Measurements from ENCODE around the gene UGT8.
"Not testable (repeated sequence)": the region's sequence is repeated elsewhere in the genome, so short reads cannot be mapped to it uniquely, and the experiment has no call there.

UGT8 gene, protein sequence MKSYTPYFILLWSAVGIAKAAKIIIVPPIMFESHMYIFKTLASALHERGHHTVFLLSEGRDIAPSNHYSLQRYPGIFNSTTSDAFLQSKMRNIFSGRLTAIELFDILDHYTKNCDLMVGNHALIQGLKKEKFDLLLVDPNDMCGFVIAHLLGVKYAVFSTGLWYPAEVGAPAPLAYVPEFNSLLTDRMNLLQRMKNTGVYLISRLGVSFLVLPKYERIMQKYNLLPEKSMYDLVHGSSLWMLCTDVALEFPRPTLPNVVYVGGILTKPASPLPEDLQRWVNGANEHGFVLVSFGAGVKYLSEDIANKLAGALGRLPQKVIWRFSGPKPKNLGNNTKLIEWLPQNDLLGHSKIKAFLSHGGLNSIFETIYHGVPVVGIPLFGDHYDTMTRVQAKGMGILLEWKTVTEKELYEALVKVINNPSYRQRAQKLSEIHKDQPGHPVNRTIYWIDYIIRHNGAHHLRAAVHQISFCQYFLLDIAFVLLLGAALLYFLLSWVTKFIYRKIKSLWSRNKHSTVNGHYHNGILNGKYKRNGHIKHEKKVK

DNA sequence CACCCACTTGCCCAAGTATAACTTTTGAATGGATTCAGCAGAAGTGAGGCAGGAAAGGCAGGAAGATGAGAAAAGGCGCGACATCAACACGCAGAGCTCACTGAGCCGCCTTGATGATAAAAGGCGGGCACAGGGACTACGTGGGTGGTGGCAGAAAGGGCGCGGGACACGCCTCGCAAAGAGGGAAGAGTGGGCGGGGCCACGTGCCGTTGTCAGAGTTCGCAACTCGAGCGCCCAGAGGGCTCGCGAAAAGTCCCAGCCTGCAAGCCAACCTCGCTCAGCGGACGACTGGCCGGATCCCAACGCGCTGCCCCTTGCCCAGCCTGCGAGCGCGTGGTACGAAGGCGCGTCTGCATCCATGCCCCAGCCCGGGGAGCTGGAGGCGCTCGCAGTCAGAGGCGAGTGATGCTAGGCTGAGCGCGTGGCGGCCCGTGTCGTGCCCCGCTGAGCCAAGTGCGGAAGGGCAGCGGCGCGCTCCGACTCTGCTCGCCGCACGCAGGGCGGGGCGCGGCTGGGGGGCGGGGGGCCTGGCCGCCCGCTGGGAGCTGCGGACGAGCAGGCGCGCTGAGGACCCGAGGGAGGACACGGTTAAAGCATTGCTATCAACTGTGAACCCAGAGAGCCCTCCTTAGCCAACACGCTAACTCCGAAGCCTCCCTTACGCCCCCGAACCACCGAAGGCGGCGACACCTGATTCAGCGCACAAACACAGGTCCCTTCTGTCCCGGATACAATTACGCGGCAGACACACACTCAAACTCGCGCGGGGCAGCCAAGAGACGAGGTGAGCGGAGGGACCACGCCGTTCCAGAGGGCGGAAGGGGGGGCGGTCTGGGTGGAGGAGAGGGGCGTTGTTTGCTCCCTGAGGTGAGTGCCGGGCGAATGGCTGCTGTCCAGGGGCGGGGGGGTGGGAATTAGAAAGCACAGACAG lies at the start of gene UGT8:
TSS of gene UGT8 (plus strand) at position 617 of the 931 bp plus-strand sequence. CDS start 24,074 bp downstream, outside the sequence.
- DNase-seq (ENCODE audit: low spot score), result peak; percentile 86

DNA sequence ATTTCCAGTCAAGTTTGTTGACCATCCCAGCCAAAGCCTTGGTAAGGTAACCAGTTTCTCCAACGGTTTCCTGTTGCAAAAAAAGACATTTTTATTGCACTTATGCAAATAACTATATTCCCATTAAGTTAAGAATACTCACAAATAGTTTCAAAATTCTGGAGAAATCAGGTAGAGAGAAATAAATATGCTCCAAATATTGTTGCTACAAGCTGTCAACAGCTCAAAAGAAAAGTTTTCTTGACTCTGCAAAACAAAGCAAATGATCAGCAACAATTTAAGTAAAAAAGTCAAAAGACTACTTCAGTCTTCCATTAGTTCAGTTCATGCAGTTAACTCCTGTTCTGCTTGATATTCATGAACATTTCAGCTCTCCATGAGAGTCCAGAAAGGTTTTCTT lies 49.0 kb upstream of the UGT8 start:
- no peak for DNase-seq (ENCODE audit: low spot score)

DNA sequence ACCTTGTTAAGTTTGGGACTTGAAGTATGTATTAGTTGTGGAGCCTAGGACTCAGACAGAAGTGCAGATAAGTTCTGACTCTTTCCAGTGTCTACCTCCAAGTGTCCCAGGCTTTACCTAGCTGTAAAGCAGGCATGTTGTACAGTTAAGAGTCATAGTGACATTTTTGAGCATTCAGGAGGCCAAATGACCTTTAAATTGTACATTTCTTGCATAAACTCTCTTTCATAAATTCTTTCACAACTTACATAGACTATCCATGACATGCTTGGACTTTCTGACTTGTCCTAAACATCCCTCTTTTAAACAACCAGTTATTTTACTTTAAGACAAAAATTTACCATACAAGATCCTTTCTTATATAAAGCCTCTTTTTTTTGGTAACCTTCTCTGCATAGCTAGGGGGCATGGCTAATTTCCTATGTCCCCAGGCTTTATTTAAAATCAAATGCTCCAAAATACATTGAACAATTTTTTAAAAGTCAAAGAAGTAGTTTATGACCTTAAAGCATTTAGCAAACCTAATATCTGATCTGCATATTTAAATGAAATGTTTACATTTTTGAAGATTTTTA lies 40.1 kb upstream of the UGT8 start:
- DNase-seq (ENCODE audit: low spot score), result no peak

DNA sequence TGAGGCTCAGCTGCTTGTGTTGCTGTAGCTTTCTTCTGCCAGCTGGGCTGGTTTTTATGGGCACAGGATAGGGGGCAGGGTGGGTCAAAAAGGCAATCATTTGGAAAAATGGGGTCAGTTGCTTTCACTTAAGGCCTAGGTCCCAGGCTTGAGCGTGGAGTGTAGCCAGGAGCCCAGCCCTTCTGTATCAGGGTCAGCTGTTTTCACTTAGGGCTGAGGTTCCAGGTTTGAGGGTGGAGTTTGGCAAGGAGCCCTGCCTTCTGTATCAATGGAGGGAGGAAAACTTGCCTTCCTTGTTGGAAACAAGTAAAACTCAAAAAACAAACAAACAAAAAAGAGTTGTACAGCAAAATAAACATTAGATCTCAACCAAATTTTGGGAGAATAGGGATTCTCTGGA lies 37.0 kb upstream of the UGT8 start:
- no peak for DNase-seq (ENCODE audit: low spot score)

- no peak for DNase-seq (ENCODE audit: low spot score)
Measured at GRCh38 chr4:114562176-114562904, 36.3 kb upstream of the UGT8 start.

DNA sequence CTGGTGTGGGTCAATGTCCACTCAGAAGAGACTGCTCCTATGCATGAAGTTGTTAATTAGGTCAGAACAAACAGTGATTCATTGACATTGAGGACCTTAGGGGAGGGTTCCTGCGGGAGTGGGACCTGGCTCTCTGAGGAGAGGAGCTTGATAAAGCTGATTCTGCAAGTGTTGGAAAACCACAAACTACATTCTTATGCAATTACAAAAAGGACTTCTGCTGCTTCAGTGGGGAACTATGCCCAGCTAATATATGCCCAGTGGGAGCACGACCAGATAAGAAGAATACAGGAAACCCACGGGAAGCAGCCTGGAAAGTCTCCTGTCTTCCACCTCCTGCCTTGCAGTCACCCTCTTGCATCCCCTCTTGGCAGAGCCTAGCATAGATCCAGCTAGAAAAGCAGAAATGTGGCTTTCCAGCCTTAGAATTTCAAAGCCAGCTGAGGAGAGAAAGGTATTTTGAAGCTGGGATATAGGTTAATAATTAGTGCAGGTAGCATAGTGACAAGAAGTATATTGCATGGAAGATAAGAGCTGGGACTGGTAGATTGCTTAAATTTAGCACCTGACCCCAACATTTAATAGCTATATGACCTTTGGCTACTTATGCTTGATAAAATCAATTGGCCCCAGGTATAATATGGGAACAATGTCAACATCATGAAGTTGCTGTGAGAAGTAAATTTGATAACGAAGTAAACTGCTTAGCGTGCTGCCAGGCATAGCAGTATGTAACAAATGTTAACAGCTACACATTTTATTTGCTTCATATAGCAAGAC lies 34.9 kb upstream of the UGT8 start:
- no peak for DNase-seq (ENCODE audit: low spot score)

GRCh38 chr4:114577386-114577785 lies 21.2 kb upstream of the UGT8 start:
- DNase-seq (ENCODE audit: low spot score), result no peak

- DNase-seq (ENCODE audit: low spot score), result no peak
Measured at GRCh38 chr4:114582621-114583020, 16.0 kb upstream of the UGT8 start.

GRCh38 chr4:114588305-114588704 lies 10.3 kb upstream of the UGT8 start:
- no peak for DNase-seq (ENCODE audit: low spot score)

GRCh38 chr4:114590360-114590759 lies 8.2 kb upstream of the UGT8 start:
- DNase-seq (ENCODE audit: low spot score), result not testable (repeated sequence)

GRCh38 chr4:114593526-114593925 lies 5.1 kb upstream of the UGT8 start:
- DNase-seq (ENCODE audit: low spot score), result no peak

- no peak for DNase-seq (ENCODE audit: low spot score)
Measured at GRCh38 chr4:114595207-114595606, 3.4 kb upstream of the UGT8 start.

GRCh38 chr4:114595921-114596320 lies 2.7 kb upstream of the UGT8 start:
- no peak for DNase-seq (ENCODE audit: low spot score)

DNA sequence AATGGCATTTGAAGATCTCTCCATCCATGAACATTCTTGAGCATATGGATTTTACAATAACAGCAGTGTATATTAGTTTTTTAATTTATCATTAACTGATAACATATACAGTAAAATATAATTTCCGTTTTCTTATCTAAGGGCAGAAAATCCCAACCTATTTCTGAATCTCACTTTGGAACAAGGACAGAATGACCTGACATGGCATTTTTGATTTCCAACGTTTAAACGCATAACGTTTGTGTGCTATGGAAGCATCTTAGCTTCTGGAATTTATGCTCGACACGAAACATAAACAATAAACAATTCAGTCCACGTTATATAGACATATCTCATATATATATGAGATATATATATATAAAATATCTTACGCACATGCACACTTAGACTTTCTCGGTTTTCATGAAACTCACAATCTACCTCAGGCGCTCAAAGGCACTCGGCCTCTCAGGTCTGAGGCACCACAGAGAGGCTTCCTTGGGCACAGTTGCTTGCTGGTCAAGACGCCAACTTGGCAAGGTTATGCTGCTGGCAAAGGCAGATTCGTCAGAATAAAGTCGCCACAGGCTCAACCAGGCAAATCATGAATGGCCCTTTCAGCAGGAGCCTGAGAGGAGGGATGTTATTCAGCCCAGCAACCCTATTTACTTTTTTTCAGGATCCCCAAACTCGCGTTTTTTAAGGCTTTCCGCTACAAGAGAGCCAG lies 1.0 kb upstream of the UGT8 start:
- DNase-seq (ENCODE audit: low spot score), result peak; percentile 81

GRCh38 chr4:114599231-114599902 lies 760 bp downstream of the UGT8 start:
- DNase-seq (ENCODE audit: low spot score), result peak; percentile 22

DNA sequence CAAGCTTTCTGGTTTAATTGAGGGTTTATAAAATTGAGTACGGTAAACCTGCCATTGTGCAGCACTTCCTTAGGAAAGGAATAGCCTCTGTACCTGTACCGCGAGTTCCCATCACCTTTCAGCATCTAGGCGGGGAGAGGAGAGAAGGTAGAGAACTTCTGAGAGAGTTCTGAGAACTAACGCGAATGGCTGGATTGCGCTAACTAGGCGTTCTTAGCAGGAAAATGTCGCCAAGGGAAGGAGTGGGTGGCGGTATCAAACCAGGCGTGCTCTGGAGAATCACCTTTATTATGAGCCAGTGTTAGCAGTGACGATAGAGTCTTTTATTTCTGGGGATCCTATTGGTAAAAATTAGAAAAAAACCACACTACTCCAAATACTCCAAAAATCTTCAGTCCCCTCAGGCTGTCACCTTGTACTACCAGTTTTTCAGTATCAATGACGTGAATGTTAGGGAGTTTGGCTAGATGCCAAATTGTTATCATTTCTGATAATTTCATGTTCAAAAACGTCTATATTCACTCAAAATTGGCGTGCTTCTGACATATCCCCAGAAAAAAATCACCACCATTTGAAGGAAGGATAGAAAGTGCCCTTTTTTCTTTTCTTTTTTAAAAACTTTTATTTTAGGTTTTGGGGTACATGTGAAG lies 1.4 kb downstream of the UGT8 start:
- peak; percentile 22 for DNase-seq (ENCODE audit: low spot score)

DNA sequence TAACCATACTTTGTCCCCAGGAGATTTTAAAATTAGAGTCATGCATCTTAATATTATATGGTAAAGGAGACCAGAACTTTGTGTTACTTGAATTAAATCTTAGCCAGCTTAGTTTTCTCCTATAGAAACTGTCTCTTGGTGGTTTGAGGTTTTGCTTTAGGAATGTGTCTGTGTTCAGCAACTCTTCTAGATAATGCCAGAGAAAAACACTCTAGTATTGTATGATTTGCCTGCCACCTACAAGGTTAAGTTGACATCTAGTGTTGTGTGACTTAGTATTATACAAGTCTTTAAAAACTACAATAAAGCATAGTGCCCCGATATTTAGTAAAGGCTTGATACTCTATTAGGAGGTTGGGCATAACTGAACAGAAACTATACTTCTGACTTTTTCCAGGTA lies 2.1 kb downstream of the UGT8 start:
- DNase-seq (ENCODE audit: low spot score), result peak; percentile 20

DNA sequence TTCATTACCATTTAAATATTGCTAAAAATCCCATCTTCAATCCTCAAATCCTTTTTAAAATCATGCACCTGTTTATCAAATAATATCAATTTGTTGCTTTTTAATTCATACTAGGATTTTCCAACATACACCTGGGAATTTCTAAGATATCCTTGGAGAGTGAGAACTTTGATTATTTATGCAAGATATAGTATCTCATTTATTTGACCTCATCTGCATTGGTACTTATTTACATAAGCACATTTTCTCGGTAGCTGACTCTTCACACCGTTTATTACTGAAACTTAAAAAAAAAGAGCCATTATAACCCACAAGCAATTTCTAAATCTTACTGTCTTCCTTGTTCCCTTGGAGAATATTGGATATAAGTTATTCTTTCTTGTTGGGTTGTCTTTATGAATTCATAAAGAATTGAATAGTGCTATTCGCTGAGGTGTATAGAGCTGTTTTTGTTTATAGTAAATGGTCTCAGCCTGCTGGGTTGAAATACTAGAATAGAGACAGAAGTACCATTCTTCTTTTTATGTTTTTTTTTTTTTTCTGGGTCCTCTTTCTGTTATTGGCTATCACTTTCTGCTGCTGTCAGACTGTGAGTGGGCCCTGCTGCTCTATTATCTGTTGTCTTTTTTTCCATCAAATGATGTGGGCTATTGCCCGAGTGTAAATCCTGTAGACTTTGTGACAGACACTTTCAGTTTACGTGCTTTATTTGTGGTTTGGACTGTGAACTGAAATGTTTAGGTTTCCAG lies 2.9 kb downstream of the UGT8 start:
- DNase-seq (ENCODE audit: low spot score), result peak; percentile 71
